ENCODE measurements around the gene ADAM11.

Gene ADAM11

DNA sequence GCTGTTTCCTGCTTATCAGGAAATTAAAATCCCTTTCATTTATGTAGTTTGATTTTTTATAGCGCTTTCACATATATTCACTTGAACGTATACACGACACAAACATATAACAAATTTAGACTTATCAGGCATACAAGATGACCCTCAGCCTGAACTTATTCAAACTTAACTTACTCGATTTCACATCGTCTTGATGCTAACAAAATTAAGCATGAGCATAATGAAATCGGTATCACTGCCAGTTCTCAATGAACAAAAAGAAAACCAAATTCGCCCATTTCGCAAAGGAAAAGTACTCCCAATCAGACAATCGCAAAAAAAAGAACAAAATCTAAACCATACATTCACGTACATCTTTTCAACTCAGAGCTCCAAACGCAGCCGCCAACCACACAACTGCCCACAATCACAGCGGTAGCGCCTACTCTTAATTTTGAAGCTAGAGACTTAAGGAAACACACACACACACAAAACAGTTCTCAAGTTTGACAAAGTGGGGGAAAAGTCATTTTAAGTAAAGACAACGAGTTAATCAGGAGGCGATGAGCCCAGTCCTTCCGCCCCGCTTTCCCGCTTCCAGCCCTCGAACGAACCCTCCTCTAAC, 70.2 kb downstream of the ADAM11 start:
- no peak overlapping the region for H3K27ac Mint-ChIP-seq
- peaks cover 57 to 70% of the 10 kb centered on the region in 2 donors for H3K27me3 Mint-ChIP-seq
- peak in 1 of 3 experiments; percentile 16 for DNase-seq
- H3K36me3 Mint-ChIP-seq (ENCODE audit: insufficient read depth) = no peaks in the 10 kb centered on the region
- no peak for ATAC-seq (replicated peaks)
- H3K4me3 Mint-ChIP-seq = peak overlapping the region; percentile 79 to 84
- peaks cover 7 to 8% of the 10 kb centered on the region in 2 donors for H3K4me1 Mint-ChIP-seq (ENCODE audit: low read depth in 2 of 2)
- no peaks in the 10 kb centered on the region for H3K9me3 Mint-ChIP-seq

DNA sequence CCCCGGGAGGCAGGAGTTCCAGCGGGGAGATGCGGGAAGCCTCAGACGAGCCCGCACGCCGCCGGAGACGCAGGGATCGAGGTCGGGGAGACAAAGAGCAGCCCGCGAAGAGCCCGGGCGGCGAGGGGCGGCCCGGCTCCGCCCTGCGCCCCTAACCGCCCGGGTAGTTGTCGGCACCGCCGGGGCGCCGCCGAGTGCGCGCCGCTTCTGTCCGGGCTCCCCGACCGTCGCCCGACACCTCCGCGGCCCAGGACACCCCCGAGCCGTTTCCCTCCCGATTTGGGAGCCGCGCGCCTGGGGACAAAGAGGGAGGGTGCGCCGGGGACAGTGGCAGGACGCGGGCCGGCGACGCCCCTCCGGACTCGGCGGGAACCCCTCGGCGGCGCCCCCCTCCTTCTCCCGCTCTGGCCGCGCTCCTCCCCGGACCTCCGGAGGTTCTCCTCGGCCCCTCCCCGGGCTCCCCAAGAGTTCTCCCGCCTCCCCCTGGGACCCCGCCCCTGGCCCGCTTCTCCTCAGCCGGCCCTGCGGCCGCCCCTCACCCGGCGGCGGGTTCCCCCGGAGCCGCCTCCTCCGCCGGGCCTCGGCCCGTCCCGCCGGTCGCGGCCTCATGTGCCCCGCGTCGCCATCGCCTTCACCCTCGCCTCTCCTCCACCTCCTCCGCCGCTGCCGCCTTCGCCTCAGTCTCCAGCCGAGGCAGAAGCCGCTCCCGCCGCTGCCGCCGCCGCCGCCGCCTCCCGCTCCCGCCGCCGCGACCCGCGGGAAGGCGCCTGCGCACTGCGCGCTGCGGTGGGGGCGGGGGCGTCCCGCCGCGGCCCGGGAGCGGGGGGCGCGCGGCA, 71.0 kb downstream of the ADAM11 start, which contains the start of gene GJC1:
Gene GJC1 (minus strand): TSS at position 765 of the 836 bp plus-strand sequence. CDS start 24,470 bp downstream, outside the sequence.
- Mint-ChIP-seq H3K4me1 (ENCODE audit: low read depth in 2 of 2) (peaks cover 7 to 8% of the 10 kb centered on the region in 2 donors), H3K4me3 (peak within 1 kb of the TSS; percentile 79 to 84), H3K36me3 (ENCODE audit: insufficient read depth) (no peaks in the 10 kb centered on the region), H3K27me3 (peaks cover 58 to 69% of the 10 kb centered on the region in 2 donors), H3K9me3 (no peaks in the 10 kb centered on the region), H3K27ac (no peak within 1 kb of the TSS)
- no peak for DNase-seq
- peak; percentile 59 for ATAC-seq (replicated peaks)

DNA sequence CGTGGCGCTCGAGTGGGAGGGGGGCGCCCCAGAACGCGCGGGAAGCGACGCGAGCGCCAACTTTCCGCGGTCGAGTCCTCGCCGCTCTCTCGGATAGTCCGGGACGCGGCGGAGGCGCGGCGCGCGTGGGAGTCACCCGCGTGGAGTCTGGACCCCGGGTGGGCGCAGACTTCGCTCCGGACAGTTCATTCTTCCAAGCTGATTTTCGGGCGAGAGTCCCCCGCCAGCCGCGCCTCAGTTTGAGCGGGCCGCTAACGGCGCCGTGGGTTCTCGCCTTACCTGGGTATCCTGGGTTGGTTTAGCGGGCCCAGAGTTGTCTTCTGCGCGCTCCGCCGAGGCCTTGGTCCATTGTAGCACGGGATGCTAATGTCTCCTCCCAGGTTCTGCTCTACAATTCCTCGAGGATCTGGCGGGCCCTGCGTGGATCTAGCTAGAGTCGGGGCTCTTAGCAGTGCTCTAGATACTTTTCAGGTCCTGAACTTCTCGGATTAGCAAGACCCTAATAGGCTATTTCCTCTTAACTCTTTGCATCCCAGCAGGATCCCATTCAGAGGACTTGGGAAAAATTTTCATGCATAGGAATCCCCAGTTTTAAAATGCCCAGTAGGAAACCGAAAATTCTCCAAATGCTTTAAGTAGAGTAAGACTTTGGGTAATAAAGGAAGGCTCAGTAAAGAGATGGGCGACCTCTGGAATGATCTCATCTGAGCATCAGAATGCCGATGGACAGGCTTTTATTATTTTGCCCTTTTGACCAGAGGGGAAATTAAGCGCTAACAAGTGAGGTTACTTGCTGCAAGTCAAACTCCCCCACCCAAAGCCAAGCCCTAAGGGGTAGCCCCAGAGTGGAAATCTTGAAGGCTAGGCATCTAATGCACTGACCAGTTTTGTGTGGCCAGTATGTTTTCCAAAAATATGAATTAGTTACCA, 71.8 kb downstream of the ADAM11 start:
- ATAC-seq (replicated peaks) = peak; percentile 43
- Mint-ChIP-seq H3K27ac (no peak overlapping the region), H3K4me3 (peak overlapping the region; percentile 69 to 79), H3K9me3 (no peaks in the 10 kb centered on the region), H3K4me1 (ENCODE audit: low read depth in 2 of 2) (peaks cover 7 to 8% of the 10 kb centered on the region in 2 donors), H3K27me3 (peaks cover 63 to 78% of the 10 kb centered on the region in 2 donors), H3K36me3 (ENCODE audit: insufficient read depth) (no peaks in the 10 kb centered on the region)
- no peak for DNase-seq

DNA sequence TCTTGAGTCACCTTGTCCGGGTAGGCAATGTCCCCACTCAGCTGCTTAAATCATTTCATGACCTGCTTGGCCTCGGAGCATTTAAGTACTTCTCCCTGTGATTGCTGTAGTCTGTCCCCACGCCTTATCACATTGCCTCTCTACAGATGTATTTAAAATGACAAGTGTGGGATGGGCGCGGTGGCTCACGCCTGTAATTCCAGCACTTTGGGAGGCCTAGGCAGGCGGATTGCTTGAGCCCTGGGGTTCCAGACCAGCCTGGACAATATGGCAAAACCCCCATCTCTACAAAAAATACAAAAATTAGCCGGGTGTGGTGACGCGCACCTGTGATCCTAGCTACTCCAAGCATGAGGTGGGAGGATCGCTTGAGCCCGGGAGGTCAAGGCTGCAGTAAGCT, 72.6 kb downstream of the ADAM11 start:
- H3K4me1 Mint-ChIP-seq (ENCODE audit: low read depth in 2 of 2) = peaks cover 7 to 8% of the 10 kb centered on the region in 2 donors
- DNase-seq (no peak), ATAC-seq (replicated peaks) (no peak)
- H3K4me3 Mint-ChIP-seq = no peak overlapping the region
- no peaks in the 10 kb centered on the region for H3K36me3 Mint-ChIP-seq (ENCODE audit: insufficient read depth)
- no peak overlapping the region for H3K27ac Mint-ChIP-seq
- H3K27me3 Mint-ChIP-seq = peaks cover 63 to 79% of the 10 kb centered on the region in 2 donors
- H3K9me3 Mint-ChIP-seq = no peaks in the 10 kb centered on the region

Data from effector memory CD8-positive, alpha-beta T cell (primary cell).